ENCODE results near the gene ZNF57. TPM values are rescaled to one million over a fixed set of nuclear protein-coding genes. Genes with fewer than 3 reads are reported as not detected.

The ZNF57 gene
- total and polyA plus RNA-seq, 4 donors, result 4.0 to 5.5 (median 4.5) TPM

- H3K27ac ChIP-seq (ENCODE audit: low read depth in 1 of 2, low read length in 1 of 2), result no peak overlapping the region
- H3K9me3 ChIP-seq (ENCODE audit: control insufficient read depth in 4 of 4, insufficient read depth in 3 of 4, low read length in 3 of 4), result no peaks in the 10 kb centered on the region
- no peaks in the 10 kb centered on the region for H3K27me3 ChIP-seq (ENCODE audit: control insufficient read depth in 3 of 3, insufficient read depth in 3 of 3, low read length in 2 of 3)
- H3K4me1 ChIP-seq (ENCODE audit: control insufficient read depth in 5 of 5, insufficient read depth in 5 of 5, low read length in 5 of 5), result peaks cover 0 to 6% (median 0%) of the 10 kb centered on the region in 5 donors
- peaks cover 0 to 2% (median 0%) of the 10 kb centered on the region in 4 donors for H3K36me3 ChIP-seq (ENCODE audit: control insufficient read depth in 4 of 4, insufficient read depth in 4 of 4, low read length in 4 of 4)
- no peak for TF ChIP-seq CTCF (IDR thresholded peaks at IDR 0.05; ENCODE audit: control extremely low read depth, extremely low read depth)
- no peak overlapping the region for H3K9ac ChIP-seq (ENCODE audit: insufficient read depth in 1 of 2, low read length in 2 of 2)
- H3K4me3 ChIP-seq, result no peak overlapping the region
- ATAC-seq (ENCODE audit: insufficient read depth, low FRiP score), result no peak
- 91 to 94% methylated on average over 20 of the region's 20 CpGs for WGBS, 2 donors
- DNase-seq, result no peak
Measured at GRCh38 chr19:2906631-2907195, 6.0 kb downstream of the ZNF57 start.

GRCh38 chr19:2912306-2912705, 11.6 kb downstream of the ZNF57 start:
- H3K9me3 ChIP-seq (ENCODE audit: control insufficient read depth in 4 of 4, insufficient read depth in 3 of 4, low read length in 3 of 4), result peaks cover 0 to 7% (median 6%) of the 10 kb centered on the region in 4 donors
- H3K27me3 ChIP-seq (ENCODE audit: control insufficient read depth in 3 of 3, insufficient read depth in 3 of 3, low read length in 2 of 3), result no peaks in the 10 kb centered on the region
- no peak for ATAC-seq (ENCODE audit: insufficient read depth, low FRiP score)
- no peak for TF ChIP-seq CTCF (IDR thresholded peaks at IDR 0.05; ENCODE audit: control extremely low read depth, extremely low read depth)
- H3K4me3 ChIP-seq, result no peak overlapping the region
- H3K27ac ChIP-seq (ENCODE audit: low read depth in 1 of 2, low read length in 1 of 2), result no peak overlapping the region
- 93 to 98% methylated on average over 5 of the region's 5 CpGs for WGBS, 2 donors
- no peak overlapping the region for H3K9ac ChIP-seq (ENCODE audit: insufficient read depth in 1 of 2, low read length in 2 of 2)
- H3K36me3 ChIP-seq (ENCODE audit: control insufficient read depth in 4 of 4, insufficient read depth in 4 of 4, low read length in 4 of 4), result peaks cover 7 to 16% (median 12%) of the 10 kb centered on the region in 4 donors
- no peaks in the 10 kb centered on the region for H3K4me1 ChIP-seq (ENCODE audit: control insufficient read depth in 5 of 5, insufficient read depth in 5 of 5, low read length in 5 of 5)
- DNase-seq, result no peak

- DNase-seq, result no peak
- Histone ChIP-seq H3K9ac (ENCODE audit: insufficient read depth in 1 of 2, low read length in 2 of 2) (no peak overlapping the region), H3K27ac (ENCODE audit: low read depth in 1 of 2, low read length in 1 of 2) (no peak overlapping the region), H3K4me3 (no peak overlapping the region), H3K4me1 (ENCODE audit: control insufficient read depth in 5 of 5, insufficient read depth in 5 of 5, low read length in 5 of 5) (no peaks in the 10 kb centered on the region), H3K36me3 (ENCODE audit: control insufficient read depth in 4 of 4, insufficient read depth in 4 of 4, low read length in 4 of 4) (peaks cover 15 to 33% (median 20%) of the 10 kb centered on the region in 4 donors), H3K27me3 (ENCODE audit: control insufficient read depth in 3 of 3, insufficient read depth in 3 of 3, low read length in 2 of 3) (no peaks in the 10 kb centered on the region), H3K9me3 (ENCODE audit: control insufficient read depth in 4 of 4, insufficient read depth in 3 of 4, low read length in 3 of 4) (peaks cover 0 to 14% (median 13%) of the 10 kb centered on the region in 4 donors)
- no peak for TF ChIP-seq CTCF (IDR thresholded peaks at IDR 0.05; ENCODE audit: control extremely low read depth, extremely low read depth)
- 98% methylated on average over 16 of the region's 16 CpGs for WGBS, 2 donors
- no peak for ATAC-seq (ENCODE audit: insufficient read depth, low FRiP score)
Measured at GRCh38 chr19:2917275-2918184, 16.8 kb downstream of the ZNF57 start.

Data from lung (tissue), 12 donors.